ENCODE data around the gene OR52K2. TPM values are rescaled to one million over a fixed set of nuclear protein-coding genes. Genes with fewer than 3 reads are reported as not detected.

The OR52K2 gene
- polyA plus RNA-seq, 1 experiment, result not detected

GRCh38 chr11:4433856-4434255 lies 15.2 kb upstream of the OR52K2 start:
- Histone ChIP-seq H3K27ac (ENCODE audit: low read depth, low read length) (no peak overlapping the region), H3K4me3 (ENCODE audit: low read depth, low read length) (no peak overlapping the region), H3K9me3 (ENCODE audit: control insufficient read depth, insufficient read depth, low read length) (no peaks in the 10 kb centered on the region), H3K27me3 (ENCODE audit: control insufficient read depth, insufficient read depth, low read length) (no peaks in the 10 kb centered on the region)
- no peak for DNase-seq (ENCODE audit: low read depth, low spot score)
- POLR2A ChIA-PET, result no interaction called here
- TF ChIP-seq CTCF (IDR thresholded peaks at IDR 0.05; ENCODE audit: low read depth, low read length), result no peak
- CTCF ChIA-PET, result interaction anchor here (0.6 kb wide), 1 partner anchor 246 kb away, joined by 3 read pairs; no protein-coding TSS in a partner anchor

DNA sequence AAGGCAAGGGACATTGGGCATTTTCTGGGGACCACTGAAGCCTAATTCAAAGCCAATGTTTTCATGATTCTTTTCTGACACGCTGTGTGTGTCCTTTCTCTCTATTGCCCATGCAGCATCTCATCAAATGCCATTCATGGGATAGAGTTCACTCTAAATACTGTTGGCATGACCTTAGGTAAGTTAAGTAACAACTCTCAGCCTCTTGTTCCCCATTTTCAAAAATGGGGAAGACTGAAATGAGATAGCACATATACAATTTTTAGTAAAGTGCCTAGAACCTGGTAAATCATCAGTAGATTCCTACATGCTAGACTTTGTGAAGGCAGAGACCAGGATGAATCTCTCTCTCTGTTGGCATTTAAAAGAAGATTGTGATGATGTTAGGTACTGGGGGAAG lies 12.7 kb upstream of the OR52K2 start:
- H3K4me3 ChIP-seq (ENCODE audit: low read depth, low read length), result no peak overlapping the region
- CTCF ChIA-PET, result no interaction called here
- no peaks in the 10 kb centered on the region for H3K9me3 ChIP-seq (ENCODE audit: control insufficient read depth, insufficient read depth, low read length)
- DNase-seq (ENCODE audit: low read depth, low spot score), result no peak
- H3K27ac ChIP-seq (ENCODE audit: low read depth, low read length), result no peak overlapping the region
- no peak for TF ChIP-seq CTCF (IDR thresholded peaks at IDR 0.05; ENCODE audit: low read depth, low read length)
- H3K27me3 ChIP-seq (ENCODE audit: control insufficient read depth, insufficient read depth, low read length), result no peaks in the 10 kb centered on the region
- POLR2A ChIA-PET, result no interaction called here

- H3K4me3 ChIP-seq (ENCODE audit: low read depth, low read length), result no peak overlapping the region
- H3K27me3 ChIP-seq (ENCODE audit: control insufficient read depth, insufficient read depth, low read length), result no peaks in the 10 kb centered on the region
- H3K27ac ChIP-seq (ENCODE audit: low read depth, low read length), result no peak overlapping the region
- CTCF ChIA-PET, result no interaction called here
- no peaks in the 10 kb centered on the region for H3K9me3 ChIP-seq (ENCODE audit: control insufficient read depth, insufficient read depth, low read length)
- no peak for DNase-seq (ENCODE audit: low read depth, low spot score)
- POLR2A ChIA-PET, result no interaction called here
- no peak for TF ChIP-seq CTCF (IDR thresholded peaks at IDR 0.05; ENCODE audit: low read depth, low read length)
Measured at GRCh38 chr11:4441515-4441914, 7.6 kb upstream of the OR52K2 start.

DNA sequence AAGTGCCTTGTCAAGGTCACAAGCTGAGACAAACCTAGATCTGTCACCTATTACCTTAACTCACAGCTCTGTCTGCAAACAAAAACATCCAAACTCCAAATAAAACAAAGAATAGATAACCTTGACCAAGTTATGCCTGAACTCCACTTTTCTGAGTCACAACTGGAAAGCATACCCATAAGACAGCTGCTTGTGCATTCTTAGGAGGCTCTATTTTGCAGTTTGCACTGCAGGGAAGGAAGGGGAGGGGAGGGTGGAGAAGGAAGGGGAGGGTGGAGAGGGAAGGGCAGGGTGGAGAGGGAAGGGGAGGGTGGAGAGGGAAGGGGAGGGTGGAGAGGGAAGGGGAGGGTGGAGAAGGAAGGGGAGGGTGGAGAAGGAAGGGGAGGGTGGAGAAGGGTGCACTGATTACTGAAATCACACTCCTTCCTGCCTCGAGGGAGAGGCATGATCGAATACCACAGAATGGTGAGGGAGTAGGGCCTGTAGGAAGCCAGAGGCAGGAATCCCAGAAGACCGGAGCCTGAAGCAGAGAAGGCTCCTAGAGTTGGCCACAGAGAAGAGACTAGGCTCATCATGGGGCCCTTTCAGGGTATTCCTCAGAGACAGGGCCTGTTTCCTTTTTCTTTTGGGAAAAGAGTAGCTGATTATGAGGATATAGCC lies 5.7 kb upstream of the OR52K2 start:
- ChIA-PET CTCF (no interaction called here), POLR2A (no interaction called here)

GRCh38 chr11:4453118-4453517 lies 4.0 kb downstream of the OR52K2 start:
- DNase-seq (ENCODE audit: low read depth, low spot score), result no peak
- Histone ChIP-seq H3K4me3 (ENCODE audit: low read depth, low read length) (no peak overlapping the region), H3K27me3 (ENCODE audit: control insufficient read depth, insufficient read depth, low read length) (no peaks in the 10 kb centered on the region), H3K9me3 (ENCODE audit: control insufficient read depth, insufficient read depth, low read length) (no peaks in the 10 kb centered on the region), H3K27ac (ENCODE audit: low read depth, low read length) (no peak overlapping the region)
- POLR2A ChIA-PET, result no interaction called here
- no peak for TF ChIP-seq CTCF (IDR thresholded peaks at IDR 0.05; ENCODE audit: low read depth, low read length)
- CTCF ChIA-PET, result no interaction called here

More for the DNA sequence above, 5.7 kb upstream of the OR52K2 start:
- no peaks in the 10 kb centered on the region for H3K9me3 ChIP-seq (ENCODE audit: control insufficient read depth, insufficient read depth, low read length)
- no peak for TF ChIP-seq CTCF (IDR thresholded peaks at IDR 0.05; ENCODE audit: low read depth, low read length)
- DNase-seq (ENCODE audit: low read depth, low spot score), result no peak
- no peak overlapping the region for H3K27ac ChIP-seq (ENCODE audit: low read depth, low read length)
- H3K4me3 ChIP-seq (ENCODE audit: low read depth, low read length), result no peak overlapping the region
- no peaks in the 10 kb centered on the region for H3K27me3 ChIP-seq (ENCODE audit: control insufficient read depth, insufficient read depth, low read length)

Measured in AG04450 (cell line).